ENCODE results near the gene DENND1A. TPM values are rescaled to one million over a fixed set of nuclear protein-coding genes. Genes with fewer than 3 reads are reported as not detected.

DENND1A gene
- total RNA-seq, 1 experiment from 2014 or later = 50.1 TPM

- Histone ChIP-seq H3K4me3 (ENCODE audit: low read length) (no peak overlapping the region), H3K9ac (ENCODE audit: low read length) (no peak overlapping the region), H3K27me3 (ENCODE audit: low read length) (no peaks in the 10 kb centered on the region), H3K36me3 (ENCODE audit: insufficient read depth, low read length) (no peaks in the 10 kb centered on the region), H2AFZ (ENCODE audit: low read length) (no peak overlapping the region), H3K4me1 (ENCODE audit: low read length) (peaks cover 9% of the 10 kb centered on the region), H4K20me1 (ENCODE audit: insufficient read depth, low read depth, low read length) (no peaks in the 10 kb centered on the region), H3K4me2 (ENCODE audit: low read depth, low read length, poor library complexity, severe bottlenecking) (no peak overlapping the region), H3K79me2 (ENCODE audit: low read length) (no peaks in the 10 kb centered on the region), H3K27ac (ENCODE audit: low read length) (no peak overlapping the region), H3K9me3 (ENCODE audit: low read length) (peaks cover 3% of the 10 kb centered on the region; the same call in 1 of the 2 replicates), H3K9me2 (replicated peaks; ENCODE audit: insufficient read depth, low read length) (no peaks in the 10 kb centered on the region)
- no peak for DNase-seq
These were observed 534.0 kb downstream of the DENND1A start for GRCh38 chr9:123395689-123396511.

GRCh38 chr9:123395276-123395688 lies 534.6 kb downstream of the DENND1A start:
- Histone ChIP-seq H4K20me1 (ENCODE audit: insufficient read depth, low read depth, low read length) (no peaks in the 10 kb centered on the region), H3K27me3 (ENCODE audit: low read length) (no peaks in the 10 kb centered on the region), H3K9me2 (replicated peaks; ENCODE audit: insufficient read depth, low read length) (no peaks in the 10 kb centered on the region), H3K4me1 (ENCODE audit: low read length) (peaks cover 9% of the 10 kb centered on the region), H3K36me3 (ENCODE audit: insufficient read depth, low read length) (no peaks in the 10 kb centered on the region), H2AFZ (ENCODE audit: low read length) (no peak overlapping the region), H3K9ac (ENCODE audit: low read length) (no peak overlapping the region), H3K4me3 (ENCODE audit: low read length) (no peak overlapping the region), H3K4me2 (ENCODE audit: low read depth, low read length, poor library complexity, severe bottlenecking) (no peak overlapping the region), H3K79me2 (ENCODE audit: low read length) (no peaks in the 10 kb centered on the region), H3K9me3 (ENCODE audit: low read length) (peaks cover 3% of the 10 kb centered on the region; the same call in 1 of the 2 replicates), H3K27ac (ENCODE audit: low read length) (no peak overlapping the region)
- no peak for DNase-seq

GRCh38 chr9:123394291-123395235 lies 535.4 kb downstream of the DENND1A start:
- Histone ChIP-seq H3K9me2 (replicated peaks; ENCODE audit: insufficient read depth, low read length) (no peaks in the 10 kb centered on the region), H2AFZ (ENCODE audit: low read length) (no peak overlapping the region), H3K4me3 (ENCODE audit: low read length) (no peak overlapping the region), H3K36me3 (ENCODE audit: insufficient read depth, low read length) (no peaks in the 10 kb centered on the region), H3K9me3 (ENCODE audit: low read length) (peaks cover 3% of the 10 kb centered on the region; the same call in 1 of the 2 replicates), H3K27me3 (ENCODE audit: low read length) (no peaks in the 10 kb centered on the region), H4K20me1 (ENCODE audit: insufficient read depth, low read depth, low read length) (no peaks in the 10 kb centered on the region), H3K79me2 (ENCODE audit: low read length) (no peaks in the 10 kb centered on the region), H3K9ac (ENCODE audit: low read length) (no peak overlapping the region), H3K4me2 (ENCODE audit: low read depth, low read length, poor library complexity, severe bottlenecking) (no peak overlapping the region), H3K27ac (ENCODE audit: low read length) (no peak overlapping the region), H3K4me1 (ENCODE audit: low read length) (peaks cover 9% of the 10 kb centered on the region)
- no peak for DNase-seq

GRCh38 chr9:123392802-123393201 lies 537.1 kb downstream of the DENND1A start:
- H3K27ac ChIP-seq (ENCODE audit: low read length) = no peak overlapping the region
- no peak overlapping the region for H3K4me3 ChIP-seq (ENCODE audit: low read length)
- no peaks in the 10 kb centered on the region for H3K79me2 ChIP-seq (ENCODE audit: low read length)
- H2AFZ ChIP-seq (ENCODE audit: low read length) = no peak overlapping the region
- H3K9me3 ChIP-seq (ENCODE audit: low read length) = peaks cover 3% of the 10 kb centered on the region; the same call in 1 of the 2 replicates
- no peak overlapping the region for H3K9ac ChIP-seq (ENCODE audit: low read length)
- H3K27me3 ChIP-seq (ENCODE audit: low read length) = no peaks in the 10 kb centered on the region
- H3K9me2 ChIP-seq (replicated peaks; ENCODE audit: insufficient read depth, low read length) = no peaks in the 10 kb centered on the region
- DNase-seq = no peak
- H3K36me3 ChIP-seq (ENCODE audit: insufficient read depth, low read length) = no peaks in the 10 kb centered on the region
- H3K4me2 ChIP-seq (ENCODE audit: low read depth, low read length, poor library complexity, severe bottlenecking) = no peak overlapping the region
- H4K20me1 ChIP-seq (ENCODE audit: insufficient read depth, low read depth, low read length) = no peaks in the 10 kb centered on the region
- peaks cover 9% of the 10 kb centered on the region for H3K4me1 ChIP-seq (ENCODE audit: low read length)

- no peak overlapping the region for H3K4me3 ChIP-seq (ENCODE audit: low read length)
- no peak overlapping the region for H2AFZ ChIP-seq (ENCODE audit: low read length)
- DNase-seq = no peak
- no peaks in the 10 kb centered on the region for H4K20me1 ChIP-seq (ENCODE audit: insufficient read depth, low read depth, low read length)
- H3K27me3 ChIP-seq (ENCODE audit: low read length) = no peaks in the 10 kb centered on the region
- no peaks in the 10 kb centered on the region for H3K9me2 ChIP-seq (replicated peaks; ENCODE audit: insufficient read depth, low read length)
- H3K4me1 ChIP-seq (ENCODE audit: low read length) = peaks cover 9% of the 10 kb centered on the region
- no peaks in the 10 kb centered on the region for H3K79me2 ChIP-seq (ENCODE audit: low read length)
- H3K27ac ChIP-seq (ENCODE audit: low read length) = no peak overlapping the region
- H3K9ac ChIP-seq (ENCODE audit: low read length) = no peak overlapping the region
- H3K36me3 ChIP-seq (ENCODE audit: insufficient read depth, low read length) = no peaks in the 10 kb centered on the region
- H3K9me3 ChIP-seq (ENCODE audit: low read length) = peaks cover 3% of the 10 kb centered on the region; the same call in 1 of the 2 replicates
- no peak overlapping the region for H3K4me2 ChIP-seq (ENCODE audit: low read depth, low read length, poor library complexity, severe bottlenecking)
These were observed 538.0 kb downstream of the DENND1A start for GRCh38 chr9:123391946-123392345.

- Histone ChIP-seq H4K20me1 (ENCODE audit: insufficient read depth, low read depth, low read length) (no peaks in the 10 kb centered on the region), H2AFZ (ENCODE audit: low read length) (no peak overlapping the region), H3K79me2 (ENCODE audit: low read length) (no peaks in the 10 kb centered on the region), H3K4me1 (ENCODE audit: low read length) (peaks cover 9% of the 10 kb centered on the region), H3K9me2 (replicated peaks; ENCODE audit: insufficient read depth, low read length) (no peaks in the 10 kb centered on the region), H3K4me3 (ENCODE audit: low read length) (no peak overlapping the region), H3K27ac (ENCODE audit: low read length) (no peak overlapping the region), H3K27me3 (ENCODE audit: low read length) (no peaks in the 10 kb centered on the region), H3K9me3 (ENCODE audit: low read length) (peaks cover 3% of the 10 kb centered on the region; the same call in 1 of the 2 replicates), H3K4me2 (ENCODE audit: low read depth, low read length, poor library complexity, severe bottlenecking) (no peak overlapping the region), H3K36me3 (ENCODE audit: insufficient read depth, low read length) (no peaks in the 10 kb centered on the region), H3K9ac (ENCODE audit: low read length) (no peak overlapping the region)
- DNase-seq = no peak
These were observed 538.7 kb downstream of the DENND1A start for GRCh38 chr9:123391233-123391632.

GRCh38 chr9:123390337-123391135 lies 539.4 kb downstream of the DENND1A start:
- Histone ChIP-seq H3K9ac (ENCODE audit: low read length) (no peak overlapping the region), H3K27me3 (ENCODE audit: low read length) (no peaks in the 10 kb centered on the region), H3K9me3 (ENCODE audit: low read length) (peaks cover 3% of the 10 kb centered on the region; the same call in 1 of the 2 replicates), H3K4me3 (ENCODE audit: low read length) (no peak overlapping the region), H3K4me1 (ENCODE audit: low read length) (peaks cover 7% of the 10 kb centered on the region), H3K9me2 (replicated peaks; ENCODE audit: insufficient read depth, low read length) (no peaks in the 10 kb centered on the region), H2AFZ (ENCODE audit: low read length) (no peak overlapping the region), H4K20me1 (ENCODE audit: insufficient read depth, low read depth, low read length) (no peaks in the 10 kb centered on the region), H3K27ac (ENCODE audit: low read length) (no peak overlapping the region), H3K36me3 (ENCODE audit: insufficient read depth, low read length) (no peaks in the 10 kb centered on the region), H3K4me2 (ENCODE audit: low read depth, low read length, poor library complexity, severe bottlenecking) (no peak overlapping the region), H3K79me2 (ENCODE audit: low read length) (no peaks in the 10 kb centered on the region)
- no peak for DNase-seq

Data from Karpas-422 (cell line).